ENCODE data around the gene NPHP4. TPM values are rescaled to one million over a fixed set of nuclear protein-coding genes. Genes with fewer than 3 reads are reported as not detected.

Gene NPHP4
- polyA plus RNA-seq, 1 donor: 4.1 TPM

DNA sequence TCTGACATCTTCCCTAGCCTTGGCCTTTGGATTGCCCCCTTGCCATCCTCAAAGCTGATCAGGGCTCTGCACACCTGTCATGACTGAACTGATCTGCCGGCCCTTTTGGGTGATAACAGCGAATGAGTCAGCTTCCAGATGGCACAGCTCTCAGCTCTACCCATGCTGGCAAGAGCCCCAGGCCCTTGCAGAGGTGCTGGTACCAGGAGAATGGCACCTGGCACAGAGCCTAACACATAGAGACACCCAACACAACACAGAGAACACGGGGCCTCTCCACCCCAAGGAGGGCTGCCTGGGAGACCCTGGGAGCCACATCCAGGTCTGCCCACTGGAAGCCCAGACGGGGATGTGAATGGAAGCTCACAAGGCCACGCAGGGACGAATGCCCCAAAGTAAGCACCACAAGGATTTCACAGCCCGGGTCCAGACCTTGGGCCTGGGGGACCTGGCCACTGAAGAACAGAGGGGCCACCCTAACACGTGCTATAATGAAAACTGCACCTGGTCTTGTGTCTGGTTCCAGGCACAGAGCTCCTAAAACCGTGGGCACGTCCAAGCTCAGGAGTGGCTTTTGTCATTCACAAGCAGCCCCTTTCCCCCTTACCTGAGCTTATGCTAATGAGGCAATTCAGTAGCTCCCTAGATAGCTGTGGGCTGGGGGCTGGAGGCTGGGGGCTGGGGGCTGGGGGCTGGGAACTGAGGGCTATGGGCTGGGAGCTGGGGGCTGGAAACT, 160.5 kb downstream of the NPHP4 start:
- no peak for DNase-seq (ENCODE audit: low read depth)

DNA sequence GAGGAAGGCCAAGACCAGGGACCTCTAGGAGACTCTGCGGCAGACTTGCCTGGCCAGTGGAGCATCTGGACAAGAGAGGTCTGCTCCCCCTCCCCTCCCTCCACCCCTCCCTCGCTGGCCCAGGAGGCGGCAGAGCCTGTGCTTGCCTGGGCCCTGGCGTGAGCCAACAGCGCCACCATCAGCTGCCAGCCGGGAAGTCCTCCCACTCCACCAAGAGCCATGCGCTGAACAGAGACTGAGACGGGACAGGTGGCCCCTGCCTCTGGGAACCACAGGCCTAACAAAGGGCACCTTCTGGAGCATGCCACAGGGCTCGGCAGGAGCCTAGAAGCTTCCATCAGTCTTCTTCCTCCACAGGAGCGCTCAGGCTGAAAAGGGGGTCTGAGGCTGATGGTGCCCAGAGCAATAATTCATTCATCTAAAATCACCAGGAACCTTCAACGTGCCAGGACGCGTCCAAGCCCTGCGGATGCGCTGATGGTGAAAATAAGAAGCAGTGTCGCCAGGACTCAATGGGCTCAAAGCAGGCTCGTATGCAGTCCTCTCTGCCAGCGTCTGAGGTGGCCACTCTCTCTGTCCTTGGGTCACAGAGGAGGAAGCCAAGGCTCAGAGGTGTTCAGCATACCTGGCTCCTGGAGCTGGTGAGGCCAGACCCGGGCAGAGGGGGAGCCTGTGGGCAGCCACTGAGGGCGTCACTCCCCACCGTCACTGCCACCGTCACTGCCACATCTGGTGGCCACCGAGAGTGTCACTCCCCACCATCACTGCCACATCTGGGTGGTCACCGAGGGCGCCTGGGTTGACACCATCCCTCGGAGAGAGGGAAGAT, 161.2 kb downstream of the NPHP4 start:
- DNase-seq (ENCODE audit: low read depth): no peak

DNA sequence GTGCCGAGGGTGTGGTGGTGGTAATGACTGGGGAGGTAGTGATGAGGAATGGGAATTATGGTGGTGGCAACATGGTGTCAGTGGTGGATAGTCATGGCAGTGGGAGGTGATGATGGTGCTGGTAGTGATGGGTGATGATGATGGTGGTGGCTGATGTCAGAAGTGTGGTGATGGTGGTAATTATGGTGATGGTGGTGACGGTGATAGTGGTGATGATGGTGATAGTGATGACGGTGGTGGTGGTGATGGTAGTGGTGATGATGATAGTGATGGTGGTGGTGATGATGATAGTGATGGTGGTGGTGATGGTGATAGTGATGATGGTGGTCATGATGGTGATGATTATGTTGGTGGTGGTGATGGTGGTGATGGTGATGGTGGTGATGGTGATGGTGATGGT, 162.8 kb downstream of the NPHP4 start:
- no peak for DNase-seq (ENCODE audit: low read depth)

GRCh38 chr1:5828308-5828935, 163.8 kb downstream of the NPHP4 start:
- no peak for DNase-seq (ENCODE audit: low read depth)

DNA sequence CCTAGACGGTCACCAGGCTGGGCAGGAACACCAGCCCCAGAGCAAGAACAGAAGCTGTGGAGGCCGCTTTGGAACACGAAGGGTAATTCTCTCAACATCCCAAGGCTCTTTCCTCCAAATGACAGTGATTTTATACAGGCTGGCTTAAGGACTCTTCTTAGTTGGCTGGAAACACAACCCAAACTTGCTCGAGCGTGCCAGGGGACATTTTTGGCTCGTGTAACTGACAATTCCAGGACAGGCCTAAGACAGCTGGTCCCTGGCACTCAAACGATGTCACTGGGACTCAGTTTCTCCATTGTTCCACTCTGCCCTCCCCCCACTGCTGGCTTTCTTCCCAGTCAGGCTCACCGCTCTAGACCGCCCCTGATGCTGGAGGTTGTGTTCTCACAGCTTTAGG, 164.7 kb downstream of the NPHP4 start:
- no peak for DNase-seq (ENCODE audit: low read depth)

DNA sequence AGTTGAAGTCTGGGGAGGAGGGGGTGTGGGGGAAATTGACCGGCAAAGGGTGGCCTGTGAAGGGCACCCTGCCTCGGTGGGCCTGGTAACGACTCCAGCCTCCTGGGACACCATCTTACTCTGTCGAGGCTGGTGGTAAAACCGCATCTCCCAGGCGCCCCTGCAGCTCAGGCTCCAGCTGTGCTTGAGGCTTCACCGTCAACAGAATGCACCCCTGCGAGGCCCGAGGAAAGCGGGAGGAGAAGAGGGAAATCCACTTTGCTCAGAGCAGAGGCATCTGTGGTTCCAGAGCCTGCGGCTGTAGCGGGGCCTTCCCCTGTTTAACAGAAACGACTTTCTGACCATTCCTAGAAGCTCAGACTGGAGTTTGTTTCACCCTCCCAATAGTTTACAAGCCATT, 165.6 kb downstream of the NPHP4 start:
- no peak for DNase-seq (ENCODE audit: low read depth)

GRCh38 chr1:5822726-5823125, 169.5 kb downstream of the NPHP4 start:
- DNase-seq (ENCODE audit: low read depth): no peak

DNA sequence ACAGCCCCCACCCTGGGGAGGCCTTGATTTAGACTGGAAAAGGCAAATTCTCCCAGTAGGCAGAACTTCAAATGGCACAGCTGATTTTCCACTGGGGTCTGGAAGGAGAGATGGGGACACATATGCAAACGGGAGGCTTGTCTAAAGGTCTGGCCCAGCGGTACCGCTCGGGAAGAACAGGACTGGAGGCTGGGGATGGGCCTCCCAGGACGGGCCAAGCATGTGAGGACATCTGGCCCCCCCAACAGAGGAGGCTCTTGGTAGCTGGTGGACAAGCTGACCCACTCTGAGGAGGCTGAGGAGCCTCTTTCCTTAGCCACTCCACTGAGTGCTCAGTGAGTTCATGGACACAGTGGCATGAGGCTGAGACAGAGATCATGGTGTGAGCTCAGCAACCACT, 170.0 kb downstream of the NPHP4 start:
- no peak for DNase-seq (ENCODE audit: low read depth)

DNA sequence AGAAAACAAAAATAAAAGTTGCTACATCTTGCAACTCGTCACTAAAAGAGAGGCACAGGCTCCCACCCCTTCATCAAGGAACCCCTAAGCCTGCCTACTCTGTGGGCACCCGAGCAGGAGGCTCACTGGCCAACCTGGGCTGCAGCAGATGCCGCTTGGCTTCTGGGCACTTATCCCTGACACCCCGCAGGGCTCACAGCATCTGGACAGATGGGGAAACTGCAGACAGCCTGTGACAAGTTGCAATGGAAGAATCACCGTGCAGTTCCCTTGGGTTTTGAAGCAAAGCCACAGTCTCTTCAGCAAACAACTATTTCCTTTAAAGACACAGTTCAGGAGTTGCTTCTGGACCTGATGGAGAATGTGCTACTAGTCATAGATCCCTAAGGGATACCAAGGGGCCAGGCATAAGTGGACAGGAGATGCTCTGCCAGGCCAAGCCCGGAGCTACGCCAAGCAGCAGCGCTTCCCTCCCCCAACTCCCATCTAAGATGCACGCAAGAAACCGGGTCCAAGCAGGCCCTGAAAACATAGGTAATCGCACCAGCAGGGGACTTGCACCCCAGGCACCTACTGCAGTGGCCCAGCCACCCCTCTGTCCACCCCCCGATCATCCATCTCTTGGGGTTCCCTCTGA, 170.6 kb downstream of the NPHP4 start:
- no peak for DNase-seq (ENCODE audit: low read depth)

- no peak for DNase-seq (ENCODE audit: low read depth)
Observed at GRCh38 chr1:5820026-5820421, 172.2 kb downstream of the NPHP4 start.

DNA sequence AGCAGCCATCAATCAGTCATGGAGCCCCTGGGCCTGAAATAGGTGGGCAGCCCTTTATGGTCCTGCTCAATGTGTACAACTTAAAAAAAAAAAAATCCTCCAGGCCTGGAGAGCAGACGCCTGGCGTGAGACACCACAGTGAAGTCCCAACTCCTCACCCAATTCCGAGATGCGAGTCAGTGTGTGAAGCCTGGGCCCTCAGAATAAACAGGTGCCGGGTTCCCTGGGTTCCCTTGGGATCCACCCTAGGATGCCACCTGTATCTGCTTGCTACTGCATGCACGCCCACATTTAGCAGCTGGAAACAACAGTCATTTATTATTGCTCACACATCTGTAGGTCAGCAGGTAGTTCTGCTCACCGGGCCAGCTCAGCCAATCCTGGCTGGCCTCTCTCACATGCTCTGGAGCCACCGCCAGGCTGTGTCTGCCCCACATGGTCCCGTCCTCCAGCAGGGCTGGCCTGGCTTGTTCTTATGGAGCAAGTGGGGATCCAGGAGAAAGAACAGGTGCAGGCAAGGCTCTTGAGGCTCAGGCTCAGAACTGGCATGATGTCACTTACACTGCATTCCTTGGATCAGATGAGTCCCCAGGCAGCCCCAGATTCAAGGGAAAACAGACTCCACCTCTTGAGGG, 172.7 kb downstream of the NPHP4 start:
- no peak for DNase-seq (ENCODE audit: low read depth)

GRCh38 chr1:5818755-5819154, 173.5 kb downstream of the NPHP4 start:
- DNase-seq (ENCODE audit: low read depth): no peak

GRCh38 chr1:5815716-5816115, 176.5 kb downstream of the NPHP4 start:
- no peak for DNase-seq (ENCODE audit: low read depth)

DNA sequence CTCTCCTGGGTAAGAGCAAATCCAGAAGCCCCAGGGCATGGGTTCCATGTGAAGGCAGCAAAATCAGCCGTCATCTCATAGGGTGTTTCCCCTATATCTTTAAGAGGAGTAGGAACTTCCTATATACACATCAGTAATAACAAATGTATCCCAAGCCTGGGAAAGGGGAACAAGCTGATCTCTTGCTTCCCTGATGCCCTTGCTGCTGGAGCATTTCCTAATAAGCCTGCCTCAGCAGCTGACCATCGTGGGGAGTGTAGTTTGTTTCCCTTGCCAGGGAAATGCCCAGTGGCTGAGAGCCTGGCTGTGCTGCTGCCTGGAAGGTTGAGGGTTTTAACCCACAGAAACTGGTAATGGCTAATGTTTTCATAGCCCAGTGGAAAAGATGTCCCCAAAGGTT, 177.0 kb downstream of the NPHP4 start:
- DNase-seq (ENCODE audit: low read depth): no peak

DNA sequence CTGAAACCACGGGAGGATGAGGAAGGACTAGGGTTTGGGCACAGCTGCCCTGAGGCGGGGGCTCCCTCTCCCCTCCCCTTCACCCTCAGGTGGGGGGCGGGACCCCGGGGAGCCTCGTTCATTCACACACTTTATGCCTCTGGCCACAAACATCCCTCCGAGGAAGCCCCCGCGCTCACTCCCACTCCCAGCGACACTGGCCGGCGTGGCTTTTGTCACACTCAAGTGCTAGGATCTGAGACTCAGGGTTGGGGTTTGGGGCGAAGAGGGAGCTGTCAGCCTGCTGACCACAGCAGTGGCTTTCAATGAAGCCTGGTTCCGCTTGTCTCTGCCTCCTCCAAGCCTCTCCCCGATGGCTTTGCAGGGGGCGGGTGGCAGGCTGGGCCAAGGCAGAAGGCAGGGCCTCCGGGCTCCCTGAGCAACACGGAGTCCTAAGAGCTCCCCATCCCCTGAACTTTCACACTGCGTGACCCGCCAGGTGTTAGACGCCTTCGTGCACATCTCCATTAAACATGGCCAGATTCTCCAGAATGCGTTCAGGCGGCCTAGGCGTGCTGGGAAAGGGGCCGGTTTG, 178.1 kb downstream of the NPHP4 start:
- no peak for DNase-seq (ENCODE audit: low read depth)

DNA sequence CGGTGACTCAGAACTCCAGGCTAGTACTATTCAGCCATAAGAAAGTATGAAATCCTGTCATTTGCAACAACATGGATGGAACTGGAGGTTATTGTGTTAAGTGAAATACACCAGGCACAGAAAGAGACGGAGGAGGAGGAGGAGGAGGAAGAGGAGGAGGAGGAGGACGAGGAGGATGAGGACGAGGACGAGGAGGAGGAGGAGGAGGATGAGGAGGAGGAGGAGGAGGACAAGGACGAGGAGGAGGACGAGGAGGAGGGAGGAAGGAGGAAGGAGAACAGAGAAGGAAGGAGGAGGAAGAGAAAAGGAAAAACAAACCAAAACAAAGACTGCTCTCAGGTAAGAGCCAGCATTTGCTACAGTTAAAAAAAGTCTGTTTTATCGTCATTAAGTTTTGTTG, 178.7 kb downstream of the NPHP4 start:
- DNase-seq (ENCODE audit: low read depth): no peak

Other genes with a start within 250 kb of the NPHP4 start
- 4.1 TPM for gene KCNAB2, start 53.5 kb upstream of the NPHP4 start, polyA plus RNA-seq (ENCODE audit: insufficient read length)
- gene CHD5, start 187.9 kb upstream of the NPHP4 start, polyA plus RNA-seq (ENCODE audit: insufficient read length): 0.14 TPM
- gene RPL22, start 207.2 kb upstream of the NPHP4 start, polyA plus RNA-seq (ENCODE audit: insufficient read length): 687 TPM
- 28.1 TPM for gene RNF207, start 213.7 kb upstream of the NPHP4 start, polyA plus RNA-seq (ENCODE audit: insufficient read length)
- 37.6 TPM for gene ICMT, start 243.5 kb upstream of the NPHP4 start, polyA plus RNA-seq (ENCODE audit: insufficient read length)